SHP77 (cell line): ENCODE results near the gene STIM2.
"Not testable (repeated sequence)": the region's sequence is repeated elsewhere in the genome, so short reads cannot be mapped to it uniquely, and the experiment has no call there.

ENCODE experiments used
- DNase-seq, 2 experiments: peaks; one replicate each; lab custom pipeline; 2025; lab: John Stamatoyannopoulos, UW

STIM2 gene

GRCh38 chr4:26867914-26868684, 7.5 kb downstream of the STIM2 start:
- no peak for DNase-seq

- no peak for DNase-seq
Observed at GRCh38 chr4:26870576-26871262, 10.1 kb downstream of the STIM2 start.

GRCh38 chr4:26871611-26872010, 11.0 kb downstream of the STIM2 start:
- DNase-seq, result no peak

- no peak for DNase-seq
Observed at GRCh38 chr4:26873391-26874026, 12.9 kb downstream of the STIM2 start.

- DNase-seq, result no peak
Observed at GRCh38 chr4:26874110-26874509, 13.5 kb downstream of the STIM2 start.

GRCh38 chr4:26877406-26877805, 16.8 kb downstream of the STIM2 start:
- DNase-seq, result no peak

- no peak for DNase-seq
Observed at GRCh38 chr4:26877961-26878360, 17.3 kb downstream of the STIM2 start.

- DNase-seq, result no peak
Observed at GRCh38 chr4:26878794-26879391, 18.3 kb downstream of the STIM2 start.

GRCh38 chr4:26879805-26880204, 19.2 kb downstream of the STIM2 start:
- no peak for DNase-seq

GRCh38 chr4:26884026-26884425, 23.4 kb downstream of the STIM2 start:
- no peak for DNase-seq

- no peak for DNase-seq
Observed at GRCh38 chr4:26884486-26884988, 23.9 kb downstream of the STIM2 start.

- DNase-seq, result no peak
Observed at GRCh38 chr4:26885912-26886274, 25.3 kb downstream of the STIM2 start.

GRCh38 chr4:26887143-26887542, 26.5 kb downstream of the STIM2 start:
- DNase-seq, result no peak

- DNase-seq, result no peak
Observed at GRCh38 chr4:26887809-26888208, 27.2 kb downstream of the STIM2 start.

GRCh38 chr4:26889356-26889755, 28.7 kb downstream of the STIM2 start:
- DNase-seq, result no peak

- no peak for DNase-seq
Observed at GRCh38 chr4:26891054-26891453, 30.4 kb downstream of the STIM2 start.

- no peak for DNase-seq
Observed at GRCh38 chr4:26891867-26892266, 31.2 kb downstream of the STIM2 start.

- DNase-seq, result no peak
Observed at GRCh38 chr4:26892480-26893150, 32.0 kb downstream of the STIM2 start.

- DNase-seq, result no peak
Observed at GRCh38 chr4:26893491-26893890, 32.9 kb downstream of the STIM2 start.

GRCh38 chr4:26894881-26895280, 34.2 kb downstream of the STIM2 start:
- not testable (repeated sequence) for DNase-seq

GRCh38 chr4:26896636-26897035, 36.0 kb downstream of the STIM2 start:
- DNase-seq, result no peak

GRCh38 chr4:26899991-26900390, 39.4 kb downstream of the STIM2 start:
- no peak for DNase-seq
